Measurements from ENCODE around the gene OR51V1.

The OR51V1 gene

GRCh38 chr11:5229356-5229755, 28.9 kb upstream of the OR51V1 start:
- H3K36me3 ChIP-seq (ENCODE audit: insufficient read depth, low read depth, low read length): no peaks in the 10 kb centered on the region
- H3K9ac ChIP-seq (ENCODE audit: low read depth, low read length): no peak overlapping the region
- no peaks in the 10 kb centered on the region for H3K27me3 ChIP-seq (ENCODE audit: insufficient read depth, low read length)
- H3K4me3 ChIP-seq (ENCODE audit: low read length): no peak overlapping the region
- no peaks in the 10 kb centered on the region for H3K4me1 ChIP-seq (ENCODE audit: insufficient read depth, low read length)
- no peaks in the 10 kb centered on the region for H3K9me3 ChIP-seq (ENCODE audit: insufficient read depth, low read depth, low read length)
- H3K27ac ChIP-seq (ENCODE audit: low read length): no peak overlapping the region

GRCh38 chr11:5228124-5228523, 27.6 kb upstream of the OR51V1 start:
- Histone ChIP-seq H3K9me3 (ENCODE audit: insufficient read depth, low read depth, low read length) (no peaks in the 10 kb centered on the region), H3K4me1 (ENCODE audit: insufficient read depth, low read length) (no peaks in the 10 kb centered on the region), H3K27ac (ENCODE audit: low read length) (no peak overlapping the region), H3K36me3 (ENCODE audit: insufficient read depth, low read depth, low read length) (no peaks in the 10 kb centered on the region), H3K9ac (ENCODE audit: low read depth, low read length) (no peak overlapping the region), H3K27me3 (ENCODE audit: insufficient read depth, low read length) (no peaks in the 10 kb centered on the region), H3K4me3 (ENCODE audit: low read length) (no peak overlapping the region)

- Histone ChIP-seq H3K4me3 (ENCODE audit: low read length) (no peak overlapping the region), H3K36me3 (ENCODE audit: insufficient read depth, low read depth, low read length) (no peaks in the 10 kb centered on the region), H3K27me3 (ENCODE audit: insufficient read depth, low read length) (no peaks in the 10 kb centered on the region), H3K9me3 (ENCODE audit: insufficient read depth, low read depth, low read length) (no peaks in the 10 kb centered on the region), H3K27ac (ENCODE audit: low read length) (no peak overlapping the region), H3K9ac (ENCODE audit: low read depth, low read length) (no peak overlapping the region), H3K4me1 (ENCODE audit: insufficient read depth, low read length) (no peaks in the 10 kb centered on the region)
Observed at GRCh38 chr11:5227681-5228080, 27.2 kb upstream of the OR51V1 start.

- Histone ChIP-seq H3K36me3 (ENCODE audit: insufficient read depth, low read depth, low read length) (no peaks in the 10 kb centered on the region), H3K27me3 (ENCODE audit: insufficient read depth, low read length) (no peaks in the 10 kb centered on the region), H3K27ac (ENCODE audit: low read length) (no peak within 1 kb of the TSS), H3K4me1 (ENCODE audit: insufficient read depth, low read length) (no peaks in the 10 kb centered on the region), H3K4me3 (ENCODE audit: low read length) (no peak within 1 kb of the TSS), H3K9ac (ENCODE audit: low read depth, low read length) (no peak within 1 kb of the TSS), H3K9me3 (ENCODE audit: insufficient read depth, low read depth, low read length) (peaks cover 4% of the 10 kb centered on the region; the same call in 1 of the 2 replicates)
Observed at GRCh38 chr11:5226732-5227310, 26.3 kb upstream of the OR51V1 start, which contains the start of gene HBB. Gene HBB (minus strand): TSS chr11:5227071. CDS start chr11:5227021, 50 bp downstream.

- H3K27ac ChIP-seq (ENCODE audit: low read length): no peak overlapping the region
Observed at GRCh38 chr11:5225480-5225871, 25.0 kb upstream of the OR51V1 start.

GRCh38 chr11:5224538-5225479, 24.3 kb upstream of the OR51V1 start:
- no peaks in the 10 kb centered on the region for H3K36me3 ChIP-seq (ENCODE audit: insufficient read depth, low read depth, low read length)
- H3K27ac ChIP-seq (ENCODE audit: low read length): no peak overlapping the region
- H3K9ac ChIP-seq (ENCODE audit: low read depth, low read length): no peak overlapping the region
- H3K27me3 ChIP-seq (ENCODE audit: insufficient read depth, low read length): no peaks in the 10 kb centered on the region
- H3K9me3 ChIP-seq (ENCODE audit: insufficient read depth, low read depth, low read length): peaks cover 4% of the 10 kb centered on the region
- no peaks in the 10 kb centered on the region for H3K4me1 ChIP-seq (ENCODE audit: insufficient read depth, low read length)
- H3K4me3 ChIP-seq (ENCODE audit: low read length): no peak overlapping the region

More at GRCh38 chr11:5225480-5225871, 25.0 kb upstream of the OR51V1 start:
- no peaks in the 10 kb centered on the region for H3K36me3 ChIP-seq (ENCODE audit: insufficient read depth, low read depth, low read length)
- peaks cover 4% of the 10 kb centered on the region for H3K9me3 ChIP-seq (ENCODE audit: insufficient read depth, low read depth, low read length)
- H3K4me1 ChIP-seq (ENCODE audit: insufficient read depth, low read length): no peaks in the 10 kb centered on the region
- H3K4me3 ChIP-seq (ENCODE audit: low read length): no peak overlapping the region
- no peak overlapping the region for H3K9ac ChIP-seq (ENCODE audit: low read depth, low read length)
- H3K27me3 ChIP-seq (ENCODE audit: insufficient read depth, low read length): no peaks in the 10 kb centered on the region

GRCh38 chr11:5223686-5224085, 23.2 kb upstream of the OR51V1 start:
- Histone ChIP-seq H3K9me3 (ENCODE audit: insufficient read depth, low read depth, low read length) (peaks cover 4% of the 10 kb centered on the region), H3K27ac (ENCODE audit: low read length) (no peak overlapping the region), H3K4me3 (ENCODE audit: low read length) (no peak overlapping the region), H3K9ac (ENCODE audit: low read depth, low read length) (no peak overlapping the region), H3K4me1 (ENCODE audit: insufficient read depth, low read length) (no peaks in the 10 kb centered on the region), H3K27me3 (ENCODE audit: insufficient read depth, low read length) (no peaks in the 10 kb centered on the region), H3K36me3 (ENCODE audit: insufficient read depth, low read depth, low read length) (no peaks in the 10 kb centered on the region)

GRCh38 chr11:5223146-5223545, 22.7 kb upstream of the OR51V1 start:
- peaks cover 4% of the 10 kb centered on the region for H3K9me3 ChIP-seq (ENCODE audit: insufficient read depth, low read depth, low read length)
- H3K4me1 ChIP-seq (ENCODE audit: insufficient read depth, low read length): no peaks in the 10 kb centered on the region
- no peak overlapping the region for H3K27ac ChIP-seq (ENCODE audit: low read length)
- H3K4me3 ChIP-seq (ENCODE audit: low read length): no peak overlapping the region
- no peaks in the 10 kb centered on the region for H3K27me3 ChIP-seq (ENCODE audit: insufficient read depth, low read length)
- no peaks in the 10 kb centered on the region for H3K36me3 ChIP-seq (ENCODE audit: insufficient read depth, low read depth, low read length)
- no peak overlapping the region for H3K9ac ChIP-seq (ENCODE audit: low read depth, low read length)

GRCh38 chr11:5210376-5210885, 9.9 kb upstream of the OR51V1 start:
- Histone ChIP-seq H3K27ac (ENCODE audit: low read length) (no peak overlapping the region), H3K4me1 (ENCODE audit: insufficient read depth, low read length) (no peaks in the 10 kb centered on the region), H3K9ac (ENCODE audit: low read depth, low read length) (no peak overlapping the region), H3K9me3 (ENCODE audit: insufficient read depth, low read depth, low read length) (no peaks in the 10 kb centered on the region), H3K4me3 (ENCODE audit: low read length) (no peak overlapping the region), H3K27me3 (ENCODE audit: insufficient read depth, low read length) (no peaks in the 10 kb centered on the region), H3K36me3 (ENCODE audit: insufficient read depth, low read depth, low read length) (no peaks in the 10 kb centered on the region)

- Histone ChIP-seq H3K27ac (ENCODE audit: low read length) (no peak overlapping the region), H3K36me3 (ENCODE audit: insufficient read depth, low read depth, low read length) (no peaks in the 10 kb centered on the region), H3K4me3 (ENCODE audit: low read length) (no peak overlapping the region), H3K9ac (ENCODE audit: low read depth, low read length) (no peak overlapping the region), H3K9me3 (ENCODE audit: insufficient read depth, low read depth, low read length) (no peaks in the 10 kb centered on the region), H3K4me1 (ENCODE audit: insufficient read depth, low read length) (no peaks in the 10 kb centered on the region), H3K27me3 (ENCODE audit: insufficient read depth, low read length) (no peaks in the 10 kb centered on the region)
Observed at GRCh38 chr11:5204787-5205186, 4.3 kb upstream of the OR51V1 start.

GRCh38 chr11:5203366-5203765, 2.9 kb upstream of the OR51V1 start:
- H3K9me3 ChIP-seq (ENCODE audit: insufficient read depth, low read depth, low read length): no peaks in the 10 kb centered on the region
- no peak overlapping the region for H3K4me3 ChIP-seq (ENCODE audit: low read length)
- no peak overlapping the region for H3K27ac ChIP-seq (ENCODE audit: low read length)
- no peak overlapping the region for H3K9ac ChIP-seq (ENCODE audit: low read depth, low read length)
- H3K4me1 ChIP-seq (ENCODE audit: insufficient read depth, low read length): no peaks in the 10 kb centered on the region
- H3K27me3 ChIP-seq (ENCODE audit: insufficient read depth, low read length): no peaks in the 10 kb centered on the region
- H3K36me3 ChIP-seq (ENCODE audit: insufficient read depth, low read depth, low read length): no peaks in the 10 kb centered on the region

GRCh38 chr11:5198285-5198684, 2.2 kb downstream of the OR51V1 start:
- Histone ChIP-seq H3K4me1 (ENCODE audit: insufficient read depth, low read length) (no peaks in the 10 kb centered on the region), H3K9ac (ENCODE audit: low read depth, low read length) (no peak overlapping the region), H3K27ac (ENCODE audit: low read length) (no peak overlapping the region), H3K4me3 (ENCODE audit: low read length) (no peak overlapping the region), H3K9me3 (ENCODE audit: insufficient read depth, low read depth, low read length) (no peaks in the 10 kb centered on the region), H3K27me3 (ENCODE audit: insufficient read depth, low read length) (no peaks in the 10 kb centered on the region), H3K36me3 (ENCODE audit: insufficient read depth, low read depth, low read length) (no peaks in the 10 kb centered on the region)
